ENCODE data around the gene THRA. TPM values are rescaled to one million over a fixed set of nuclear protein-coding genes. Genes with fewer than 3 reads are reported as not detected.
A peak's percentile ranks its signal among the peaks of the same experiment; 100 is the strongest.

The THRA gene
- total and polyA plus RNA-seq, 2 of the 8 experiments (the other 6 are each of a cell fraction or from before 2014, with no cell fraction given): 6.4 to 10.2 TPM

- Histone ChIP-seq H3K79me2 (ENCODE audit: control insufficient read depth in 1 of 2, insufficient read depth in 2 of 2, low read length in 2 of 2) (no peaks in the 10 kb centered on the region), H3K23me2 (ENCODE audit: low read depth, low read length) (peaks cover 10% of the 10 kb centered on the region), H3K9ac (replicated peaks in 1 of 4; ENCODE audit: extremely low read depth in 1 of 4, low read depth in 3 of 4, low read length in 3 of 4) (no peak overlapping the region), H3K4me1 (replicated peaks in 1 of 4; ENCODE audit: control insufficient read depth in 3 of 4, insufficient read depth in 4 of 4, low read length in 3 of 4) (peaks cover 30 to 72% (median 51%) of the 10 kb centered on the region in 4 experiments), H4K91ac (replicated peaks; ENCODE audit: insufficient read length, low read length) (peak overlapping the region; percentile 52), H3K27me3 (replicated peaks in 1 of 4; ENCODE audit: control insufficient read depth in 3 of 4, extremely low read depth in 1 of 4, insufficient read depth in 3 of 4, low read length in 3 of 4) (peaks cover 0 to 15% (median 10%) of the 10 kb centered on the region in 4 experiments; a peak in 6 of 7 replicates), H4K20me1 (replicated peaks in 1 of 2; ENCODE audit: control insufficient read depth in 1 of 2, insufficient read depth in 2 of 2, low read length in 2 of 2) (peaks cover 0 to 9% of the 10 kb centered on the region in 2 experiments), H2BK5ac (ENCODE audit: low read depth, low read length) (no peak overlapping the region), H2BK120ac (replicated peaks; ENCODE audit: low read depth, low read length) (no peak overlapping the region), H2AFZ (ENCODE audit: low read length) (no peak overlapping the region), H3K27ac (ENCODE audit: low read depth, low read length) (no peak overlapping the region), H4K5ac (ENCODE audit: insufficient read length, low read depth, low read length) (no peak overlapping the region), H3K4me3 (ENCODE audit: extremely low read depth in 1 of 4, insufficient read depth in 2 of 4, low read depth in 3 of 4, low read length in 4 of 4) (peak overlapping the region in 1 of 4 experiments; percentile 18; a peak in 2 of 8 replicates), H3K4ac (replicated peaks; ENCODE audit: insufficient read length, low read depth, low read length) (no peak overlapping the region), H2BK20ac (ENCODE audit: low read length) (no peak overlapping the region), H3K23ac (ENCODE audit: insufficient read length) (no peak overlapping the region), H3K36me3 (ENCODE audit: control insufficient read depth in 2 of 4, insufficient read depth in 4 of 4, low read length in 3 of 4) (no peaks in the 10 kb centered on the region), H3K9me3 (ENCODE audit: insufficient read depth in 2 of 2, low read depth in 1 of 2, low read length in 1 of 2) (no peaks in the 10 kb centered on the region), H2BK15ac (ENCODE audit: low read length) (0 out of 2 replicates have a peak overlapping the region, but pooled peaks have one; percentile 29), H3K56ac (replicated peaks; ENCODE audit: insufficient read length, low read depth, low read length) (peak overlapping the region; percentile 13), H2BK12ac (ENCODE audit: low read depth, low read length) (no peak overlapping the region), H3K4me2 (ENCODE audit: insufficient read depth in 1 of 2, low read depth in 2 of 2, low read length in 2 of 2) (peak overlapping the region; percentile 34 to 75; a peak in 3 of 4 replicates), H4K8ac (ENCODE audit: extremely low read depth, insufficient read depth, low read length) (no peak overlapping the region), H3K79me1 (ENCODE audit: low read depth, low read length) (peaks cover 10% of the 10 kb centered on the region; the same call in 1 of the 2 replicates), H2AK5ac (ENCODE audit: low read depth, low read length) (no peak overlapping the region), H3K14ac (ENCODE audit: insufficient read length) (no peak overlapping the region), H3K18ac (ENCODE audit: extremely low read depth, low read length) (no peak overlapping the region; the same call in 1 of the 2 replicates)
- ChIA-PET CTCF (ENCODE audit: partially characterized antibody) (interaction anchor here (0.6 to 38.4 kb wide), 17 partner anchors 9 to 152 kb away, joined by 3 to 876 read pairs (median 4); partner anchors contain the start of genes CSF3 and NR1D1), POLR2A (ENCODE audit: partially characterized antibody) (interaction anchor here (0.6 to 5.8 kb wide), 20 partner anchors 9 to 581 kb away, joined by 3 to 64 read pairs (median 4); partner anchors contain the start of genes CASC3, MED24, MSL1 and NR1D1)
- no peak for DNase-seq (ENCODE audit: low read depth in 1 of 2, low spot score in 2 of 2)
- WGBS, 2 experiments (ENCODE audit: extremely low coverage in 1 of 2, insufficient coverage in 1 of 2, insufficient read length in 1 of 2, insufficient replicate concordance in 2 of 2, low coverage in 1 of 2, low lambda C conversion rate in 2 of 2, missing lambda C conversion rate in 1 of 2): 70% methylated on average over 10 of the region's 11 CpGs; no CpG with 5 or more reads in 1 of the 2 experiments
- no peak for FAIRE-seq
- TF ChIP-seq TAF1 (IDR thresholded peaks at IDR 0.05; ENCODE audit: low read depth, low read length) (no peak), TCF12 (IDR thresholded peaks at IDR 0.05; ENCODE audit: low read depth, low read length) (no peak), SP1 (IDR thresholded peaks at IDR 0.05; ENCODE audit: low read depth, low read length) (no peak), EP300 (IDR thresholded peaks at IDR 0.05; ENCODE audit: borderline replicate concordance in 1 of 2, low read depth in 2 of 2, low read length in 2 of 2) (no peak), SP2 (IDR thresholded peaks at IDR 0.05; ENCODE audit: low read length) (no peak), CTBP2 (IDR thresholded peaks at IDR 0.05; ENCODE audit: borderline replicate concordance, insufficient read depth, insufficient read length, low read length) (no peak), CBX8 (IDR thresholded peaks at IDR 0.05; ENCODE audit: borderline replicate concordance, low read depth, low read length) (no peak), POLR2A (IDR thresholded peaks at IDR 0.05; ENCODE audit: control extremely low read depth in 1 of 2, low read depth in 2 of 2, low read length in 2 of 2) (no peak), POLR2AphosphoS5 (IDR thresholded peaks at IDR 0.05; ENCODE audit: low read depth, low read length) (no peak)
- TF ChIP-seq, protein P1, sequence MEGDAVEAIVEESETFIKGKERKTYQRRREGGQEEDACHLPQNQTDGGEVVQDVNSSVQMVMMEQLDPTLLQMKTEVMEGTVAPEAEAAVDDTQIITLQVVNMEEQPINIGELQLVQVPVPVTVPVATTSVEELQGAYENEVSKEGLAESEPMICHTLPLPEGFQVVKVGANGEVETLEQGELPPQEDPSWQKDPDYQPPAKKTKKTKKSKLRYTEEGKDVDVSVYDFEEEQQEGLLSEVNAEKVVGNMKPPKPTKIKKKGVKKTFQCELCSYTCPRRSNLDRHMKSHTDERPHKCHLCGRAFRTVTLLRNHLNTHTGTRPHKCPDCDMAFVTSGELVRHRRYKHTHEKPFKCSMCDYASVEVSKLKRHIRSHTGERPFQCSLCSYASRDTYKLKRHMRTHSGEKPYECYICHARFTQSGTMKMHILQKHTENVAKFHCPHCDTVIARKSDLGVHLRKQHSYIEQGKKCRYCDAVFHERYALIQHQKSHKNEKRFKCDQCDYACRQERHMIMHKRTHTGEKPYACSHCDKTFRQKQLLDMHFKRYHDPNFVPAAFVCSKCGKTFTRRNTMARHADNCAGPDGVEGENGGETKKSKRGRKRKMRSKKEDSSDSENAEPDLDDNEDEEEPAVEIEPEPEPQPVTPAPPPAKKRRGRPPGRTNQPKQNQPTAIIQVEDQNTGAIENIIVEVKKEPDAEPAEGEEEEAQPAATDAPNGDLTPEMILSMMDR (IDR thresholded peaks at IDR 0.05; ENCODE audit: control extremely low read depth in 1 of 3, insufficient read depth in 1 of 3, low read depth in 1 of 3, low read length in 3 of 3): no peak
Observed at GRCh38 chr17:40065769-40066510, 3.2 kb downstream of the THRA start.

Data from H1 (cell line).